ENCODE measurements around the gene PPT2.
"Not testable (repeated sequence)": the region's sequence is repeated elsewhere in the genome, so short reads cannot be mapped to it uniquely, and the experiment has no call there.

PPT2 gene

GRCh38 chr6:32132110-32132509 is 21.8 kb upstream of the PPT2 start:
- POLR2A ChIA-PET: no interaction called here
- no peak overlapping the region for H3K27ac ChIP-seq (ENCODE audit: insufficient read depth in 1 of 2, low read depth in 1 of 2, low read length in 2 of 2, poor library complexity in 1 of 2, severe bottlenecking in 2 of 2)
- H3K9me3 ChIP-seq (ENCODE audit: control extremely low read depth in 1 of 5, control insufficient read depth in 4 of 5, insufficient read depth in 2 of 5, low read depth in 1 of 5, low read length in 4 of 5): no peaks in the 10 kb centered on the region
- no peak for DNase-seq
- CTCF ChIA-PET: interaction anchor here (2.1 kb wide), 1 partner anchor 13 kb away, joined by 8 read pairs; no protein-coding TSS in a partner anchor
- peaks cover 0 to 24% (median 21%) of the 10 kb centered on the region in 4 experiments for H3K4me1 ChIP-seq (ENCODE audit: control extremely low read depth in 1 of 4, control insufficient read depth in 4 of 4, insufficient read depth in 4 of 4, low read length in 3 of 4)
- H3K36me3 ChIP-seq (ENCODE audit: control insufficient read depth in 4 of 4, insufficient read depth in 4 of 4, low read length in 3 of 4): no peaks in the 10 kb centered on the region
- peaks cover 0 to 5% (median 0%) of the 10 kb centered on the region in 5 experiments for H3K27me3 ChIP-seq (replicated peaks in 2 of 5; ENCODE audit: control insufficient read depth in 4 of 5, insufficient read depth in 5 of 5, low read length in 4 of 5)
- no peak overlapping the region for H3K4me3 ChIP-seq (ENCODE audit: control insufficient read depth in 1 of 7, extremely low read depth in 1 of 7, insufficient read depth in 4 of 7, low read depth in 2 of 7, low read length in 6 of 7)

DNA sequence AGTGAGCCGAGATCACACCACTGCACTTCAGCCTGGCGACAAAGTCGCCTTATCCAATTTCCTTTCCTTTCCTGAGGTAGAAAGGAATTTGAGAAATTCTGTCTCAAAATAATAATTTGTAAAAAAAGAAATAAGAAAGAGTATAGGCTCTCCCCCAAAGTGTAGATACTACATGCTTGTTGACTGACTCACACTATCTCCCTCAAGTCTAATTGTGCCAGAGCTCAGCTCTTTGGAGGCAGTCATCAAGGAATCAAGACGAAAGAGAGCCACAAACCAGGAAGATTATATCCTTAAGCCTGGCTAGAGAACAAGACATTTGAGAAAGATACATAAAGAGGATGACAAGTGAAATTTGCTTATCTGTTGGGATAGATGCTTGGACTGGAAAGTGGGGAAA is 20.2 kb upstream of the PPT2 start:
- no peak overlapping the region for H3K4me3 ChIP-seq (ENCODE audit: control insufficient read depth in 1 of 7, extremely low read depth in 1 of 7, insufficient read depth in 4 of 7, low read depth in 2 of 7, low read length in 6 of 7)
- peaks cover 0 to 5% (median 0%) of the 10 kb centered on the region in 5 experiments for H3K27me3 ChIP-seq (replicated peaks in 2 of 5; ENCODE audit: control insufficient read depth in 4 of 5, insufficient read depth in 5 of 5, low read length in 4 of 5)
- H3K4me1 ChIP-seq (ENCODE audit: control extremely low read depth in 1 of 4, control insufficient read depth in 4 of 4, insufficient read depth in 4 of 4, low read length in 3 of 4): peaks cover 0 to 14% (median 11%) of the 10 kb centered on the region in 4 experiments
- no peaks in the 10 kb centered on the region for H3K9me3 ChIP-seq (ENCODE audit: control extremely low read depth in 1 of 5, control insufficient read depth in 4 of 5, insufficient read depth in 2 of 5, low read depth in 1 of 5, low read length in 4 of 5)
- no peaks in the 10 kb centered on the region for H3K36me3 ChIP-seq (ENCODE audit: control insufficient read depth in 4 of 4, insufficient read depth in 4 of 4, low read length in 3 of 4)
- ChIA-PET POLR2A (no interaction called here), CTCF (interaction anchor here (1.5 kb wide), 1 partner anchor 15 kb away, joined by 3 read pairs; no protein-coding TSS in a partner anchor)
- no CpG with 5 or more reads among the region's 4 CpGs for WGBS (ENCODE audit: insufficient coverage)
- no peak overlapping the region for H3K27ac ChIP-seq (ENCODE audit: insufficient read depth in 1 of 2, low read depth in 1 of 2, low read length in 2 of 2, poor library complexity in 1 of 2, severe bottlenecking in 2 of 2)
- DNase-seq: no peak

GRCh38 chr6:32137454-32137853 is 16.5 kb upstream of the PPT2 start:
- H3K9me3 ChIP-seq (ENCODE audit: control extremely low read depth in 1 of 5, control insufficient read depth in 4 of 5, insufficient read depth in 2 of 5, low read depth in 1 of 5, low read length in 4 of 5): no peaks in the 10 kb centered on the region
- peaks cover 0 to 5% (median 0%) of the 10 kb centered on the region in 5 experiments for H3K27me3 ChIP-seq (replicated peaks in 2 of 5; ENCODE audit: control insufficient read depth in 4 of 5, insufficient read depth in 5 of 5, low read length in 4 of 5)
- no peak overlapping the region for H3K4me3 ChIP-seq (ENCODE audit: control insufficient read depth in 1 of 7, extremely low read depth in 1 of 7, insufficient read depth in 4 of 7, low read depth in 2 of 7, low read length in 6 of 7)
- DNase-seq: no peak
- POLR2A ChIA-PET: no interaction called here
- H3K36me3 ChIP-seq (ENCODE audit: control insufficient read depth in 4 of 4, insufficient read depth in 4 of 4, low read length in 3 of 4): no peaks in the 10 kb centered on the region
- no peaks in the 10 kb centered on the region for H3K4me1 ChIP-seq (ENCODE audit: control extremely low read depth in 1 of 4, control insufficient read depth in 4 of 4, insufficient read depth in 4 of 4, low read length in 3 of 4)
- H3K27ac ChIP-seq (ENCODE audit: insufficient read depth in 1 of 2, low read depth in 1 of 2, low read length in 2 of 2, poor library complexity in 1 of 2, severe bottlenecking in 2 of 2): no peak overlapping the region
- CTCF ChIA-PET: interaction anchor here (0.9 to 1.0 kb wide), 2 partner anchors 12 to 20 kb away, joined by 3 to 4 read pairs; no protein-coding TSS in a partner anchor

DNA sequence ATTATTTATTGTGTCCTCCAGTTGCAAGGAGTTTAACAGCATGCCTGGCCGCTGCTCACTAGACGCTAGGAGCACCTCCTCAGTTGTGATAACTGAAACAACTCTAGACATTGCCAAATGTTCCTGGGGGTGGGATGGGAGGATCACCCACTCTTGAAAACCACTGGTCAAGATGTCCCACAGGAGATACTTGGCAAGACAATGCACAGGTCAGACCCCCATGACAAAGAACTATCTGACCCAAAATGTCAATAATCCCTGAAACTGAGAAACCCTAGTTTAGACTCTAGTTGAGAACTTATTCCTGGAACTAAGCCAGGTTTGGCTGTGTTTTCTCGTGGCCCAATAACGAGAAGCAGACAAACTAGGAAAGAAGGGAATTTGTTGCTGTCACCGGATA is 14.4 kb upstream of the PPT2 start:
- Histone ChIP-seq H3K36me3 (ENCODE audit: control insufficient read depth in 4 of 4, insufficient read depth in 4 of 4, low read length in 3 of 4) (no peaks in the 10 kb centered on the region), H3K4me3 (ENCODE audit: control insufficient read depth in 1 of 7, extremely low read depth in 1 of 7, insufficient read depth in 4 of 7, low read depth in 2 of 7, low read length in 6 of 7) (no peak overlapping the region), H3K9me3 (ENCODE audit: control extremely low read depth in 1 of 5, control insufficient read depth in 4 of 5, insufficient read depth in 2 of 5, low read depth in 1 of 5, low read length in 4 of 5) (no peaks in the 10 kb centered on the region), H3K27ac (ENCODE audit: insufficient read depth in 1 of 2, low read depth in 1 of 2, low read length in 2 of 2, poor library complexity in 1 of 2, severe bottlenecking in 2 of 2) (no peak overlapping the region), H3K4me1 (ENCODE audit: control extremely low read depth in 1 of 4, control insufficient read depth in 4 of 4, insufficient read depth in 4 of 4, low read length in 3 of 4) (no peaks in the 10 kb centered on the region), H3K27me3 (replicated peaks in 2 of 5; ENCODE audit: control insufficient read depth in 4 of 5, insufficient read depth in 5 of 5, low read length in 4 of 5) (no peaks in the 10 kb centered on the region)
- 87% methylated on average over 3 of the region's 5 CpGs for WGBS (ENCODE audit: insufficient coverage)
- POLR2A ChIA-PET: no interaction called here
- DNase-seq: no peak
- CTCF ChIA-PET: no interaction called here

- Histone ChIP-seq H3K4me3 (ENCODE audit: control insufficient read depth in 1 of 7, extremely low read depth in 1 of 7, insufficient read depth in 4 of 7, low read depth in 2 of 7, low read length in 6 of 7) (no peak overlapping the region), H3K4me1 (ENCODE audit: control extremely low read depth in 1 of 4, control insufficient read depth in 4 of 4, insufficient read depth in 4 of 4, low read length in 3 of 4) (no peaks in the 10 kb centered on the region), H3K36me3 (ENCODE audit: control insufficient read depth in 4 of 4, insufficient read depth in 4 of 4, low read length in 3 of 4) (no peaks in the 10 kb centered on the region), H3K27me3 (replicated peaks in 2 of 5; ENCODE audit: control insufficient read depth in 4 of 5, insufficient read depth in 5 of 5, low read length in 4 of 5) (no peaks in the 10 kb centered on the region), H3K27ac (ENCODE audit: insufficient read depth in 1 of 2, low read depth in 1 of 2, low read length in 2 of 2, poor library complexity in 1 of 2, severe bottlenecking in 2 of 2) (no peak overlapping the region), H3K9me3 (ENCODE audit: control extremely low read depth in 1 of 5, control insufficient read depth in 4 of 5, insufficient read depth in 2 of 5, low read depth in 1 of 5, low read length in 4 of 5) (no peaks in the 10 kb centered on the region)
- POLR2A ChIA-PET: no interaction called here
- DNase-seq: no peak
- 89% methylated on average over 5 of the region's 5 CpGs for WGBS (ENCODE audit: insufficient coverage)
- CTCF ChIA-PET: interaction anchor here (0.6 kb wide), 1 partner anchor 798 kb away, joined by 3 read pairs; no protein-coding TSS in a partner anchor
Measured at GRCh38 chr6:32140420-32141046, 13.4 kb upstream of the PPT2 start.

- H3K27me3 ChIP-seq (replicated peaks in 2 of 5; ENCODE audit: control insufficient read depth in 4 of 5, insufficient read depth in 5 of 5, low read length in 4 of 5): peaks cover 2 to 20% (median 10%) of the 10 kb centered on the region in 5 experiments
- H3K27ac ChIP-seq (ENCODE audit: insufficient read depth in 1 of 2, low read depth in 1 of 2, low read length in 2 of 2, poor library complexity in 1 of 2, severe bottlenecking in 2 of 2); H3K36me3 ChIP-seq (ENCODE audit: control insufficient read depth in 4 of 4, insufficient read depth in 4 of 4, low read length in 3 of 4); POLR2A ChIA-PET; H3K4me3 ChIP-seq (ENCODE audit: control insufficient read depth in 1 of 7, extremely low read depth in 1 of 7, insufficient read depth in 4 of 7, low read depth in 2 of 7, low read length in 6 of 7); H3K9me3 ChIP-seq (ENCODE audit: control extremely low read depth in 1 of 5, control insufficient read depth in 4 of 5, insufficient read depth in 2 of 5, low read depth in 1 of 5, low read length in 4 of 5); DNase-seq: not testable (repeated sequence)
- H3K4me1 ChIP-seq (ENCODE audit: control extremely low read depth in 1 of 4, control insufficient read depth in 4 of 4, insufficient read depth in 4 of 4, low read length in 3 of 4): peaks cover 0 to 13% (median 8%) of the 10 kb centered on the region in 4 experiments
- CTCF ChIA-PET: interaction anchor here (1.0 to 2.1 kb wide), 3 partner anchors 13 to 51 kb away, joined by 4 to 8 read pairs (median 5); no protein-coding TSS in a partner anchor
- 92% methylated on average over 4 of the region's 7 CpGs for WGBS (ENCODE audit: insufficient coverage)
Measured at GRCh38 chr6:32144238-32144637, 9.7 kb upstream of the PPT2 start.

DNA sequence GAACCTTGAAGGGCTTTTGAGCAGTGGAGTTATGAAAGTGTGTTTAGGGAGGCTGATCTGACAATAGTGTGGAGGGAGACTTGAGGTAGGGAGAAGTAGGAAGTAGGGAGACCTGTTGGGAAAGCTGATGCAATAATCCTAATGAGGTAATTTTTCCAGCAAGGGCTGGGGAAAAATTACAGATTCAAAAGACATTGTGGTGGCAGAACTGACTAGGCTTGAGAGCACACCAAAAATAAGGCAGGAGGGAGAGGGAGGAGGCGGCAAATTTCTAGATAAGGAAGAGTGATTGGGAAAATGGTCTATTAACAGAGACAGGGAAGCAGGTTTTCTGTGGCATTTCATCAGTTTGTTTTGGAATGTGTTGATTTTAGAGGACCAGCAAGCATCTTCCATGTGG is 7.7 kb upstream of the PPT2 start:
- WGBS (ENCODE audit: insufficient coverage): 100% methylated on average over 1 of the region's 1 CpG
- Histone ChIP-seq H3K4me1 (ENCODE audit: control extremely low read depth in 1 of 4, control insufficient read depth in 4 of 4, insufficient read depth in 4 of 4, low read length in 3 of 4) (peaks cover 0 to 21% (median 9%) of the 10 kb centered on the region in 4 experiments), H3K4me3 (ENCODE audit: control insufficient read depth in 1 of 7, extremely low read depth in 1 of 7, insufficient read depth in 4 of 7, low read depth in 2 of 7, low read length in 6 of 7) (no peak overlapping the region), H3K9me3 (ENCODE audit: control extremely low read depth in 1 of 5, control insufficient read depth in 4 of 5, insufficient read depth in 2 of 5, low read depth in 1 of 5, low read length in 4 of 5) (no peaks in the 10 kb centered on the region), H3K36me3 (ENCODE audit: control insufficient read depth in 4 of 4, insufficient read depth in 4 of 4, low read length in 3 of 4) (no peaks in the 10 kb centered on the region), H3K27ac (ENCODE audit: insufficient read depth in 1 of 2, low read depth in 1 of 2, low read length in 2 of 2, poor library complexity in 1 of 2, severe bottlenecking in 2 of 2) (no peak overlapping the region), H3K27me3 (replicated peaks in 2 of 5; ENCODE audit: control insufficient read depth in 4 of 5, insufficient read depth in 5 of 5, low read length in 4 of 5) (peaks cover 5 to 32% (median 22%) of the 10 kb centered on the region in 5 experiments)
- ChIA-PET POLR2A (interaction anchor here (0.6 kb wide), 1 partner anchor 564 kb away, joined by 3 read pairs; no protein-coding TSS in a partner anchor), CTCF (interaction anchor here (0.9 to 1.6 kb wide), 2 partner anchors 10 to 16 kb away, joined by 4 read pairs; partner anchors contain the start of gene FKBPL)
- DNase-seq: no peak
